ENCODE results near the gene DHRS3.

- TF ChIP-seq CTCF (IDR thresholded peaks at IDR 0.05) (no peak), POLR2A (IDR thresholded peaks at IDR 0.05) (no peak), POLR2AphosphoS5 (IDR thresholded peaks at IDR 0.05) (no peak)
These were observed 51.3 kb downstream of the DHRS3 start for GRCh38 chr1:12566484-12567287.
